SK-N-SH (cell line): ENCODE measurements around the gene SNX24. TPM values are rescaled to one million over a fixed set of nuclear protein-coding genes. Genes with fewer than 3 reads are reported as not detected.

ENCODE experiments used
- CTCF ChIA-PET: fragments of 300-600, 350-600 bp; formaldehyde crosslinking; extraction: SDS; loops from one replicate; lab custom pipeline; 2021; lab: Yijun Ruan, JAX
- POLR2A ChIA-PET: fragments of 350-600 bp; sonication (Branson Sonifier 250); formaldehyde crosslinking; extraction: SDS; loops from one replicate; lab custom pipeline; 2020; ENCODE audit warnings: antibody characterized with exemption, inconsistent platforms; lab: Yijun Ruan, JAX
- DNase-seq: peaks from one replicate; pipeline ENCODE4 v3.0.0; 2012
- H2AFZ ChIP-seq: fragments of 200-600 bp; sonication (generic); 2 replicates; pipeline ENCODE4 v1.8.1; 2016; ENCODE audit warnings: antibody characterized with exemption, mild to moderate bottlenecking, low read depth
- H3F3A ChIP-seq: fragments of 200-600 bp; sonication (generic); replicated peaks from 2 replicates; pipeline ENCODE3; 2016; ENCODE audit warnings: antibody characterized with exemption, mild to moderate bottlenecking; ENCODE audit not compliant: insufficient read depth
- H3K27ac ChIP-seq, 2 experiments: fragments of 200-500 bp in 1 of 2; fragments of 200-600 bp in 1 of 2; sonication (Bioruptor generic) in 1 of 2; sonication (generic), shearing (Covaris generic) in 1 of 2; 2 replicates each; pipeline versions ENCODE4 v1.5.1 to v1.6.1; 2014 to 2016; ENCODE audit warnings: low read depth in 2 of 2, inconsistent platforms in 1 of 2, low read length in 1 of 2, mild to moderate bottlenecking in 1 of 2, mixed read lengths in 1 of 2
- H3K27me3 ChIP-seq: fragments of 200-600 bp; sonication (generic), shearing (Covaris generic); 2 replicates; pipeline ENCODE4 v1.6.1; 2016; ENCODE audit warnings: mixed run types; ENCODE audit not compliant: insufficient read depth
- H3K36me3 ChIP-seq, 2 experiments: fragments of 200-500 bp in 1 of 2; fragments of 200-600 bp in 1 of 2; sonication (Bioruptor generic) in 1 of 2; sonication (generic) in 1 of 2; replicated peaks in 1 of 2; 2 replicates each; pipeline versions ENCODE3 to v1.5.1; 2014 to 2016; ENCODE audit warnings: low read length in 1 of 2, mild to moderate bottlenecking in 1 of 2; ENCODE audit not compliant: insufficient read depth in 2 of 2, control insufficient read depth in 1 of 2
- H3K4me1 ChIP-seq, 2 experiments: fragments of 200-500 bp in 1 of 2; fragments of 200-600 bp in 1 of 2; sonication (Bioruptor generic) in 1 of 2; sonication (generic), shearing (Covaris generic) in 1 of 2; 2 replicates each; pipeline versions ENCODE4 v1.5.1 to v1.6.1; 2014 to 2016; ENCODE audit warnings: low read depth in 1 of 2, low read length in 1 of 2, mixed run types in 1 of 2; ENCODE audit not compliant: insufficient read depth in 2 of 2, control insufficient read depth in 1 of 2
- H3K4me2 ChIP-seq: fragments of 200-600 bp; sonication (generic), shearing (Covaris generic); 2 replicates; pipeline ENCODE4 v1.6.1; 2017; ENCODE audit warnings: mixed run types
- H3K4me3 ChIP-seq, 2 experiments: fragments of 200-500 bp in 1 of 2; fragments of 200-600 bp in 1 of 2; sonication (Bioruptor generic) in 1 of 2; sonication (generic), shearing (Covaris generic) in 1 of 2; 2 replicates each; pipeline versions ENCODE4 v1.5.1 to v1.8.1; 2014 to 2016; ENCODE audit warnings: low read depth in 2 of 2, inconsistent platforms in 1 of 2, low read length in 1 of 2, mild to moderate bottlenecking in 1 of 2, mixed read lengths in 1 of 2, moderate library complexity in 1 of 2
- H3K79me2 ChIP-seq: fragments of 200-600 bp; sonication (generic); 2 replicates; pipeline ENCODE4 v1.8.1; 2017; ENCODE audit warnings: mild to moderate bottlenecking; ENCODE audit not compliant: insufficient read depth
- H3K9ac ChIP-seq: fragments of 200-600 bp; sonication (generic); 2 replicates; pipeline ENCODE4 v1.6.1; 2017; ENCODE audit warnings: mixed run types
- H3K9me2 ChIP-seq: fragments of 200-600 bp; sonication (generic); 2 replicates; pipeline ENCODE4 v1.6.1; 2017; ENCODE audit warnings: mixed run types
- H3K9me3 ChIP-seq: fragments of 200-600 bp; sonication (generic); 2 replicates; pipeline ENCODE4 v1.6.1; 2017; ENCODE audit warnings: mixed run types, mild to moderate bottlenecking, moderate library complexity
- H4K20me1 ChIP-seq: fragments of 200-600 bp; sonication (generic); 2 replicates; pipeline ENCODE4 v1.6.1; 2017; ENCODE audit warnings: mild to moderate bottlenecking, mixed run types; ENCODE audit not compliant: insufficient read depth
- CHD2 ChIP-seq: fragments of 150-350 bp; IDR thresholded peaks from 2 replicates; pipeline ENCODE4 v1.6.1; 2018; ENCODE audit warnings: low read length; ENCODE audit not compliant: partially characterized antibody
- ELF1 ChIP-seq: IDR thresholded peaks from 2 replicates; pipeline ENCODE4 v1.4.0; 2012
- IRF3 ChIP-seq: fragments of 150-350 bp; IDR thresholded peaks from 2 replicates; pipeline ENCODE4 v1.6.1; 2016; ENCODE audit warnings: mild to moderate bottlenecking, low read depth, low read length
- JUND ChIP-seq: IDR thresholded peaks from 2 replicates; pipeline ENCODE4 v1.4.0; 2012
- MEF2A ChIP-seq: IDR thresholded peaks from 2 replicates; pipeline ENCODE4 v1.4.0; 2012; ENCODE audit warnings: low read depth, borderline replicate concordance
- MXI1 ChIP-seq: IDR thresholded peaks from 2 replicates; pipeline ENCODE4 v1.6.1; 2012; ENCODE audit warnings: mild to moderate bottlenecking, low read depth, low read length, improper control_type of control experiment
- RAD21 ChIP-seq: IDR thresholded peaks from 2 replicates; pipeline ENCODE4 v1.6.1; 2012; ENCODE audit warnings: mild to moderate bottlenecking, low read length
- RCOR1 ChIP-seq: fragments of 150-350 bp; IDR thresholded peaks from 2 replicates; pipeline ENCODE4 v1.6.1; 2017; ENCODE audit warnings: antibody characterized with exemption, low read length
- USF1 ChIP-seq: IDR thresholded peaks from 2 replicates; pipeline ENCODE4 v1.4.0; 2012; ENCODE audit warnings: low read depth, borderline replicate concordance
- WGBS: methylation state at CpG from one replicate; pipeline ENCODE4 v1.1.6; 2017; ENCODE audit warnings: low lambda C conversion rate; 5-methylcytosine and 5-hydroxymethylcytosine counted together
- polyA plus RNA-seq, 3 experiments: library from polyadenylated mRNA; depleted of rRNA; stranded (reverse); fragments of >200 nt; gene quantifications; 2 replicates each; pipeline ENCODE4 v1.2.3, GENCODE V29; 2012
- TF ChIP-seq, protein P1 (sequence below): IDR thresholded peaks from 2 replicates; pipeline ENCODE4 v1.6.1; 2012; ENCODE audit warnings: mild to moderate bottlenecking, low read depth, low read length, moderate library complexity

Gene SNX24
- polyA plus RNA-seq, 1 of the 3 experiments (the other 2 are of a cell fraction): 8.2 TPM

GRCh38 chr5:122942164-122942914 lies 96.9 kb downstream of the SNX24 start (continued):
- TF ChIP-seq, protein P1, sequence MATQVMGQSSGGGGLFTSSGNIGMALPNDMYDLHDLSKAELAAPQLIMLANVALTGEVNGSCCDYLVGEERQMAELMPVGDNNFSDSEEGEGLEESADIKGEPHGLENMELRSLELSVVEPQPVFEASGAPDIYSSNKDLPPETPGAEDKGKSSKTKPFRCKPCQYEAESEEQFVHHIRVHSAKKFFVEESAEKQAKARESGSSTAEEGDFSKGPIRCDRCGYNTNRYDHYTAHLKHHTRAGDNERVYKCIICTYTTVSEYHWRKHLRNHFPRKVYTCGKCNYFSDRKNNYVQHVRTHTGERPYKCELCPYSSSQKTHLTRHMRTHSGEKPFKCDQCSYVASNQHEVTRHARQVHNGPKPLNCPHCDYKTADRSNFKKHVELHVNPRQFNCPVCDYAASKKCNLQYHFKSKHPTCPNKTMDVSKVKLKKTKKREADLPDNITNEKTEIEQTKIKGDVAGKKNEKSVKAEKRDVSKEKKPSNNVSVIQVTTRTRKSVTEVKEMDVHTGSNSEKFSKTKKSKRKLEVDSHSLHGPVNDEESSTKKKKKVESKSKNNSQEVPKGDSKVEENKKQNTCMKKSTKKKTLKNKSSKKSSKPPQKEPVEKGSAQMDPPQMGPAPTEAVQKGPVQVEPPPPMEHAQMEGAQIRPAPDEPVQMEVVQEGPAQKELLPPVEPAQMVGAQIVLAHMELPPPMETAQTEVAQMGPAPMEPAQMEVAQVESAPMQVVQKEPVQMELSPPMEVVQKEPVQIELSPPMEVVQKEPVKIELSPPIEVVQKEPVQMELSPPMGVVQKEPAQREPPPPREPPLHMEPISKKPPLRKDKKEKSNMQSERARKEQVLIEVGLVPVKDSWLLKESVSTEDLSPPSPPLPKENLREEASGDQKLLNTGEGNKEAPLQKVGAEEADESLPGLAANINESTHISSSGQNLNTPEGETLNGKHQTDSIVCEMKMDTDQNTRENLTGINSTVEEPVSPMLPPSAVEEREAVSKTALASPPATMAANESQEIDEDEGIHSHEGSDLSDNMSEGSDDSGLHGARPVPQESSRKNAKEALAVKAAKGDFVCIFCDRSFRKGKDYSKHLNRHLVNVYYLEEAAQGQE: 0 out of 2 replicates have a peak, but pooled peaks have one; percentile 4
- TF ChIP-seq, all 33 proteins: peak for 6

DNA sequence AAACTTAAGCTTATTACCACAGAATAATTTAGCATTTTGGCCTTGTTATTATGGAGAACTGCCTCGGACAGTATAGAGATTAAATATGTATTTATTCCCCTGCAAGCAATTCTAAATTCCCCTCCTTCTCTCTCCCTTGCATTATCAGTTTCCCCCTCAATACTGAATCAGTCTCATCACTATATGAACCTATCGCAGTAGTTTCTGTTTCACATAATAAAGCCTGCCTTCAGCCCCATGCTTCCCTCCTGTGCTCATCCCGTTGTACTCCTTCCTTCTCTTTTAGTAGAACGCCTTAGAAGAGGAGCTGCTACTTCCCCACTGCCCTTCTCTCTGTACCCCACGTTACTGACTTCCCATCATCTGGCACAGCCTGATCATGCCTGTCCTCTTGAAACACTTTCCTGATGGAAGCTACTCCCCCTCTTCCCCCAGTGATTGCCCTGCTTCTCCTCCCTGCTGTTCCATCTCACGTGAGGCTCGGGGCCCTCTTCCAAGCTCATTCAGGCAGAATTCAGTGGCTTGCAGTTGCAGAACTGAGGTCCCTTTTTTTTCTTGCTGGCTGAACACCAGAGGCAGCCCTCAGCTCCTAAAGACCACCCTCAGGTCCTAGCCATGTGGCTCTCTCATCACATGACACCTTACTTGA lies 97.8 kb downstream of the SNX24 start:
- ChIA-PET CTCF (interaction anchor here (1.3 kb wide), 1 partner anchor 22 kb away, joined by 3 read pairs; no protein-coding TSS in a partner anchor), POLR2A (no interaction called here)
- Histone ChIP-seq H3K27ac (peak overlapping the region in 1 of 2 experiments; percentile 10; a peak in 1 of 4 replicates), H3K9ac (no peak overlapping the region), H2AFZ (no peak overlapping the region), H4K20me1 (no peaks in the 10 kb centered on the region), H3K36me3 (peaks cover 0 to 11% of the 10 kb centered on the region in 2 experiments), H3K4me1 (peaks cover 0 to 6% of the 10 kb centered on the region in 2 experiments; a peak in 3 of 4 replicates), H3F3A (no peaks in the 10 kb centered on the region), H3K9me3 (no peaks in the 10 kb centered on the region), H3K4me2 (0 out of 2 replicates have a peak overlapping the region, but pooled peaks have one; percentile 49), H3K9me2 (no peaks in the 10 kb centered on the region), H3K27me3 (no peaks in the 10 kb centered on the region), H3K79me2 (no peaks in the 10 kb centered on the region; the same call in 1 of the 2 replicates), H3K4me3 (no peak overlapping the region)
- DNase-seq: no peak
- WGBS: 97% methylated on average over 6 of the region's 7 CpGs
- TF ChIP-seq JUND: no peak
- no peak for TF ChIP-seq USF1

DNA sequence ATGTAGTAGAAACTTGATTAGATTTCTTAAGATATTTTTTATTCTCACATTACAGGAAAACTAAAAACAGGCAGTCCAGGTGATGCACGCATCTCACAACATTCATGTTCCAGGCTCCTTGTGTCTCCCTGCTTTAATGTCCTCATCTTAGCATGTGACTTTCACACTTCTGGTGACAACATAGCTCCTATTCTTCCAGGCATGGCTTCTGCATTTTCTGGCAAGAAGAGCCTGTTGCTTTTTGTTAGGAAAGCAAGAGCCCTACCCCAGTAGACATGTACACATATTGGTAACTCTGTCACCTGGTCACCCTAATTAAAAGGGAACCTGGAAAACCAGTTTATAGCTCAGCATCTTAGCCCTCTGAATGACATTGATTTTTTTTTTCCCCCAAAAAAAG lies 98.6 kb downstream of the SNX24 start:
- no peak overlapping the region for H3K4me3 ChIP-seq
- no peak for DNase-seq
- H3K79me2 ChIP-seq: no peaks in the 10 kb centered on the region; the same call in 1 of the 2 replicates
- H3K9me3 ChIP-seq: no peaks in the 10 kb centered on the region
- TF ChIP-seq CHD2: no peak
- TF ChIP-seq MXI1: no peak
- TF ChIP-seq RCOR1: no peak
- no peak for TF ChIP-seq MEF2A
- no peak for TF ChIP-seq ELF1
- TF ChIP-seq RAD21: no peak
- no peak for TF ChIP-seq IRF3
- no peaks in the 10 kb centered on the region for H3K9me2 ChIP-seq
- H4K20me1 ChIP-seq: no peaks in the 10 kb centered on the region
- no peaks in the 10 kb centered on the region for H3F3A ChIP-seq
- H3K4me2 ChIP-seq: no peak overlapping the region
- peaks cover 0 to 6% of the 10 kb centered on the region in 2 experiments; a peak in 3 of 4 replicates for H3K4me1 ChIP-seq
- H3K36me3 ChIP-seq: peaks cover 0 to 11% of the 10 kb centered on the region in 2 experiments
- H3K27me3 ChIP-seq: no peaks in the 10 kb centered on the region
- no peak overlapping the region for H3K9ac ChIP-seq
- ChIA-PET POLR2A (no interaction called here), CTCF (interaction anchor here (1.3 kb wide), 1 partner anchor 23 kb away, joined by 3 read pairs; no protein-coding TSS in a partner anchor)
- no peak overlapping the region for H2AFZ ChIP-seq
- H3K27ac ChIP-seq: no peak overlapping the region
- 100% methylated on average over 1 of the region's 1 CpG for whole genome bisulfite sequencing
